Mesodermal cell (in vitro differentiated cells): Measurements from ENCODE around the gene ANGPTL7.
"Not testable (repeated sequence)": the region's sequence is repeated elsewhere in the genome, so short reads cannot be mapped to it uniquely, and the experiment has no call there.

Experiments used
- H3K27ac ChIP-seq: 2 replicates; pipeline ENCODE4 v1.7.0; 2013; ENCODE audit warnings: mild to moderate bottlenecking, low read depth, low read length, moderate library complexity; ENCODE audit not compliant: severe bottlenecking
- H3K36me3 ChIP-seq: 2 replicates; pipeline ENCODE4 v1.7.1; 2013; ENCODE audit warnings: mild to moderate bottlenecking, low read length, moderate library complexity; ENCODE audit not compliant: control insufficient read depth, insufficient read depth
- H3K4me1 ChIP-seq: one replicate; pipeline ENCODE4 v1.7.1; 2013; ENCODE audit warnings: mild to moderate bottlenecking, low read length; ENCODE audit not compliant: insufficient read depth, control insufficient read depth, poor library complexity, severe bottlenecking
- H3K4me3 ChIP-seq: 2 replicates; pipeline ENCODE4 v1.7.0; 2013; ENCODE audit warnings: low read length, control low read depth, mild to moderate bottlenecking; ENCODE audit not compliant: insufficient read depth, poor library complexity, severe bottlenecking; ENCODE audit errors: extremely low read depth
- H3K9me3 ChIP-seq: 2 replicates; pipeline ENCODE4 v1.7.1; 2013; ENCODE audit warnings: mild to moderate bottlenecking, low read length, moderate library complexity; ENCODE audit not compliant: control insufficient read depth
- WGBS, 2 experiments: methylation state at CpG; one replicate each; pipeline ENCODE4 v1.1.5; 2013; ENCODE audit warnings: missing lambda C conversion rate in 2 of 2; ENCODE audit not compliant: insufficient coverage in 2 of 2; 5-methylcytosine and 5-hydroxymethylcytosine counted together

The ANGPTL7 gene

DNA sequence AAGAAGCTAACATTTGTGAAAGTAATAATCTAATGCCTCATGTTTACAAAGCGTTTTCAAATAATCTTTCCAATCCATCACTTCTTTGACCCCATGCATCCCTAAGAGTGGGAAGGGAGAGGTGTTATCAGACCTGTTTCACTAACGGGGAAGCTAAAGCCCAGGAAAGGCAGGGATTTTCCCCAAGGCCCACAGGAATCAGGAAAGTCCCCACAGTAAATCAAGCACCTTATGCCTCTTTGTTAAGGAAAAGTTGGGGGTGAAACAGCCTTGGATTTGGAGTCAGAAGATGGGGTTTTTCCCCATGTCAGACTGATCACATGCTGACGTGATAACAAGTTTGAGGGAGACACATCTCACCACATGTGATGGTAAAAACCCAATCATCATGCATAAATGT is 20.0 kb upstream of the ANGPTL7 start:
- WGBS, 2 experiments: no CpG with 5 or more reads among the region's 3 CpGs
- Histone ChIP-seq H3K9me3 (no peaks in the 10 kb centered on the region), H3K36me3 (peaks cover 29% of the 10 kb centered on the region), H3K4me3 (no peak overlapping the region), H3K4me1 (no peaks in the 10 kb centered on the region), H3K27ac (no peak overlapping the region)

- Histone ChIP-seq H3K27ac (no peak overlapping the region), H3K4me1 (no peaks in the 10 kb centered on the region), H3K4me3 (no peak overlapping the region), H3K9me3 (no peaks in the 10 kb centered on the region), H3K36me3 (peaks cover 28% of the 10 kb centered on the region)
- 94 to 100% methylated on average over 2 of the region's 2 CpGs for WGBS, 2 experiments
These were observed 19.1 kb upstream of the ANGPTL7 start for GRCh38 chr1:11170102-11170501.

DNA sequence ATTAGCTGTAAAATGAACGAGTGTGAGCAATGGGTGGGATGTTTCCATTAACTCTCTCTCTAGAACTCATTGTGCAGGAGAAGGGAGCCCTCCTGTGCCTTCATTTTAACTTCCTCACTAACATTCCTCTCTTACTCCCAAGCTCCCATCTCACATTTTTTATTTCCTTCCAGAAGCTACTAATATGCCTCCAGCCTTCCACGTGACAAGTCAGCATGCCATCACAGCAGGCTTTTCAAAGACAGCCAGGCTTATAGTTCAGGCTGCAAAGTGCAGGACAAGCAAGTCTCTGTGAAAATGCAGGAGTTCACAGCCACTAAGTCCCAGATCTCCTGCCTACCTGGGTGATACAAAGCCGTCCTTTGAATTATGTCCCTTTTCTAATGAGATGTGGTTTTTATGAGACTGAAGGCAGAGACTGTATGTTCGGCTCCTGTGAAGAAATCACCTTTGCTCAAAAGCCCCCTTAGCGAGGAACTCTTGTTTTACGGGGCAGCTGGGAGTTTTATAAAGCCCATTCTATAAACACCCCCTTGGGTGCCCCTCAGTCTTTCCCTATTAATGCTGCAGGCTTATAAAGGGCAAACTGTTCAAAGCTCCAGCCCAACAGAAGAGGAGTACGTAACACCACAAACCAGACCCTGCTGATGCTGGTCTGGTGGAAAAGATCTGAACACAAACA is 14.8 kb upstream of the ANGPTL7 start:
- 89 to 94% methylated on average over 5 to 6 of the region's 7 CpGs for WGBS, 2 experiments
- no peak overlapping the region for H3K4me3 ChIP-seq
- no peaks in the 10 kb centered on the region for H3K9me3 ChIP-seq
- H3K27ac ChIP-seq: no peak overlapping the region
- H3K4me1 ChIP-seq: peaks cover 35% of the 10 kb centered on the region
- peaks cover 36% of the 10 kb centered on the region for H3K36me3 ChIP-seq

DNA sequence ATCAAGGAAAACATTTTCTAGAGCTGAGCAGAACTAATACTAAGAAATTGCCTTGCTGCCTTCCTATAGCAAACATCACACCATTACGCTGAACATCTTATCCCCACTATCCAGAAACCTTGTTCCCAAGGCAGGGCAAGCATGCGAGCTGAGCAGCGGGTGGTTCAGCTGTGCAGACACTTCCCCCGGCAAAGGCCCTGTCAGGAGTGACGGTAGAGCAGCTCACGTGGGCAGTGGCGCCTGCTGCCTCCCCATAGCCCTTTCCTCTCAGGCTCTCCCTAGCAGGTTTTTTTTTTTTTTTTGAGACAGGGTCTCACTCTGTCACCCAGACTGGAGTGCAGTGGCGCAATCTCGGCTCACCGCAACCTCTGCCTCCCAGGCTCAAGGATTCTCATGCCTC is 13.7 kb upstream of the ANGPTL7 start:
- WGBS, 2 experiments: 88 to 94% methylated on average over 7 to 9 of the region's 10 CpGs

GRCh38 chr1:11176081-11176706 is 13.0 kb upstream of the ANGPTL7 start:
- H3K9me3 ChIP-seq: no peaks in the 10 kb centered on the region
- WGBS, 2 experiments: 87 to 91% methylated on average over 10 to 11 of the region's 11 CpGs
- H3K4me1 ChIP-seq: peaks cover 47% of the 10 kb centered on the region
- peaks cover 43% of the 10 kb centered on the region for H3K36me3 ChIP-seq
- no peak overlapping the region for H3K4me3 ChIP-seq
- H3K27ac ChIP-seq: peak overlapping the region; percentile 69

More for the DNA sequence above, 13.7 kb upstream of the ANGPTL7 start:
- Histone ChIP-seq H3K27ac (no peak overlapping the region), H3K4me3 (no peak overlapping the region), H3K4me1 (peaks cover 45% of the 10 kb centered on the region), H3K36me3 (peaks cover 36% of the 10 kb centered on the region), H3K9me3 (no peaks in the 10 kb centered on the region)

- peak overlapping the region; percentile 5 for H3K27ac ChIP-seq
- 61 to 86% methylated on average over 7 of the region's 7 CpGs for WGBS, 2 experiments
- no peak overlapping the region for H3K4me3 ChIP-seq
- no peaks in the 10 kb centered on the region for H3K9me3 ChIP-seq
- peaks cover 49% of the 10 kb centered on the region for H3K36me3 ChIP-seq
- H3K4me1 ChIP-seq: peaks cover 47% of the 10 kb centered on the region
These were observed 10.8 kb upstream of the ANGPTL7 start for GRCh38 chr1:11178021-11179015.

- H3K27ac ChIP-seq: no peak overlapping the region
- peaks cover 47% of the 10 kb centered on the region for H3K4me1 ChIP-seq
- H3K36me3 ChIP-seq: peaks cover 50% of the 10 kb centered on the region
- no peaks in the 10 kb centered on the region for H3K9me3 ChIP-seq
- no peak overlapping the region for H3K4me3 ChIP-seq
These were observed 10.0 kb upstream of the ANGPTL7 start for GRCh38 chr1:11179125-11179524.

DNA sequence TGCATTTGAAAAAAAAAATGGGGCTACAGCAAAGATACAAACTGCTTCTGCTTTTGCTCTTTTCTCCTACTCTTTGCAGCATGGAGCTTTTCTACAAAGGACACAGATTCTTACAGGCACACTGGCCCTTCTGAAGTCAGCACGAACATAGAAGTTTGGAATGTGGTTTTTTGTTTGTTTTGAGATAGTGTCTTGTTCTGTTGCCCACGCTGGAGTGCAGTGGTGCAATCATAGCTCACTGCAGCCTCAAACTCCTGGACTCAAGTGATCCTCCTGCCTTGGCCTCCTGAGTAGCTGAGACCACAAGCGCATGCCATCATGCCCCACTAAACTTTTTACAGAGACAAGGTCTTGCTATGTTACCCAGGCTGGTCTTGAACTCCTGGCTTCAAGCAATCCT is 9.4 kb upstream of the ANGPTL7 start:
- 96 to 100% methylated on average over 2 to 3 of the region's 3 CpGs for WGBS, 2 experiments
- H3K36me3 ChIP-seq: peaks cover 56% of the 10 kb centered on the region
- peak overlapping the region; percentile 45 for H3K27ac ChIP-seq
- peaks cover 47% of the 10 kb centered on the region for H3K4me1 ChIP-seq
- not testable (repeated sequence) for H3K9me3 ChIP-seq, H3K4me3 ChIP-seq

GRCh38 chr1:11180342-11180744 is 8.8 kb upstream of the ANGPTL7 start:
- Histone ChIP-seq H3K36me3 (peaks cover 58% of the 10 kb centered on the region), H3K4me1 (peaks cover 47% of the 10 kb centered on the region)

GRCh38 chr1:11182884-11183283 is 6.3 kb upstream of the ANGPTL7 start:
- H3K9me3 ChIP-seq: no peaks in the 10 kb centered on the region
- no peak overlapping the region for H3K27ac ChIP-seq
- no peak overlapping the region for H3K4me3 ChIP-seq
- 95% methylated on average over 3 of the region's 3 CpGs; no CpG with 5 or more reads in 1 of the 2 experiments for WGBS, 2 experiments
- peaks cover 72% of the 10 kb centered on the region for H3K36me3 ChIP-seq
- peaks cover 25% of the 10 kb centered on the region for H3K4me1 ChIP-seq

More at GRCh38 chr1:11180342-11180744, 8.8 kb upstream of the ANGPTL7 start:
- Histone ChIP-seq H3K9me3 (no peaks in the 10 kb centered on the region), H3K4me3 (no peak overlapping the region), H3K27ac (peak overlapping the region; percentile 45)
